ENCODE measurements around the gene TRIOBP.
A peak's percentile ranks its signal among the peaks of the same experiment; 100 is the strongest.
"Not testable (repeated sequence)": the region's sequence is repeated elsewhere in the genome, so short reads cannot be mapped to it uniquely, and the experiment has no call there.

The TRIOBP gene, protein sequence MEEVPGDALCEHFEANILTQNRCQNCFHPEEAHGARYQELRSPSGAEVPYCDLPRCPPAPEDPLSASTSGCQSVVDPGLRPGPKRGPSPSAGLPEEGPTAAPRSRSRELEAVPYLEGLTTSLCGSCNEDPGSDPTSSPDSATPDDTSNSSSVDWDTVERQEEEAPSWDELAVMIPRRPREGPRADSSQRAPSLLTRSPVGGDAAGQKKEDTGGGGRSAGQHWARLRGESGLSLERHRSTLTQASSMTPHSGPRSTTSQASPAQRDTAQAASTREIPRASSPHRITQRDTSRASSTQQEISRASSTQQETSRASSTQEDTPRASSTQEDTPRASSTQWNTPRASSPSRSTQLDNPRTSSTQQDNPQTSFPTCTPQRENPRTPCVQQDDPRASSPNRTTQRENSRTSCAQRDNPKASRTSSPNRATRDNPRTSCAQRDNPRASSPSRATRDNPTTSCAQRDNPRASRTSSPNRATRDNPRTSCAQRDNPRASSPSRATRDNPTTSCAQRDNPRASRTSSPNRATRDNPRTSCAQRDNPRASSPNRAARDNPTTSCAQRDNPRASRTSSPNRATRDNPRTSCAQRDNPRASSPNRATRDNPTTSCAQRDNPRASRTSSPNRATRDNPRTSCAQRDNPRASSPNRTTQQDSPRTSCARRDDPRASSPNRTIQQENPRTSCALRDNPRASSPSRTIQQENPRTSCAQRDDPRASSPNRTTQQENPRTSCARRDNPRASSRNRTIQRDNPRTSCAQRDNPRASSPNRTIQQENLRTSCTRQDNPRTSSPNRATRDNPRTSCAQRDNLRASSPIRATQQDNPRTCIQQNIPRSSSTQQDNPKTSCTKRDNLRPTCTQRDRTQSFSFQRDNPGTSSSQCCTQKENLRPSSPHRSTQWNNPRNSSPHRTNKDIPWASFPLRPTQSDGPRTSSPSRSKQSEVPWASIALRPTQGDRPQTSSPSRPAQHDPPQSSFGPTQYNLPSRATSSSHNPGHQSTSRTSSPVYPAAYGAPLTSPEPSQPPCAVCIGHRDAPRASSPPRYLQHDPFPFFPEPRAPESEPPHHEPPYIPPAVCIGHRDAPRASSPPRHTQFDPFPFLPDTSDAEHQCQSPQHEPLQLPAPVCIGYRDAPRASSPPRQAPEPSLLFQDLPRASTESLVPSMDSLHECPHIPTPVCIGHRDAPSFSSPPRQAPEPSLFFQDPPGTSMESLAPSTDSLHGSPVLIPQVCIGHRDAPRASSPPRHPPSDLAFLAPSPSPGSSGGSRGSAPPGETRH (N-terminal part only)

DNA sequence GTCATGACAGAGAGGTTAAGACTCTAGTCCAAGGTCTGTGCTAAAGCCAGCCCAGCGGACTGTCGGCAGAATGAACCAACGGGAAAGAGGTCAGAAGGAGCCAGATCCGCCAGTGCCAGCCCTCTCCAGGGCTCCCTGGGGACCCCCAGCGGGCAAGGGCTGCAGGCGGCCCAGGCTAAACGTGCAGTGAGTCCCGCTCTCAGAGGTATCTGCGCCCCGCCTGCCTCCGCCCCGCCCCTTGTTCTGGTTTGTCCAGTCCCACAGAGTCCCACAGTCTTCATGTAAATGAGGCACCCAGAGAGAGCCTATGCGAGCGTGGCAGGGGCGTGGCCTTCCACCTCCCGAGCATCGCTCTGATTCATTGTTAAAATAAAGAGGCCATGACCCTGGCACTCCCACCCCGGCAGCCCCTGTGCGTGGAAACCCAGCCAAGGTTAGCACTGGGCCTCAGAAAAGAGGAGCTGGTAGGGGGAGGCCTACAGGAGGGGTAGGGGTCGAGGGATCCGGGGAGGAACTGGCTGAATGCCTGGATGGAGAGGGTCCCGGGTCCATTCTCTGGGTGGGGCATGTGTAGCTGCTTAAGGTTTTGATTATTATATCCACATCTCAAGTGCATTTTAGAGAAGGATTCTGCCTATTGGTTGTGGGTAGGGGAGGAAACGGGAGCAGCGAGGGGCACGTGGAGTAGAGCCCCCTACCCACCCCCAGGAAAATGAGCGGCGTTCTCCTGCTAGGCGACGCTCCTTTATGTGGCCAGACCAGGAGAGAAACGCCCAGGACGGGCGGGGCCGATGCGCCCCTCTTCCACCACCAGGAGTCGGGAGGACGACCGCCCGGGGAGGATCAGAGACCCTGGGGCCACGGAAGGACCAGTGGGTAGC, at the start of gene TRIOBP:
Gene TRIOBP (plus strand): TSS at position 392 of the 881 bp plus-strand sequence. CDS start 4,318 bp downstream, outside the sequence.
- peak; percentile 93 to 97 for DNase-seq

DNA sequence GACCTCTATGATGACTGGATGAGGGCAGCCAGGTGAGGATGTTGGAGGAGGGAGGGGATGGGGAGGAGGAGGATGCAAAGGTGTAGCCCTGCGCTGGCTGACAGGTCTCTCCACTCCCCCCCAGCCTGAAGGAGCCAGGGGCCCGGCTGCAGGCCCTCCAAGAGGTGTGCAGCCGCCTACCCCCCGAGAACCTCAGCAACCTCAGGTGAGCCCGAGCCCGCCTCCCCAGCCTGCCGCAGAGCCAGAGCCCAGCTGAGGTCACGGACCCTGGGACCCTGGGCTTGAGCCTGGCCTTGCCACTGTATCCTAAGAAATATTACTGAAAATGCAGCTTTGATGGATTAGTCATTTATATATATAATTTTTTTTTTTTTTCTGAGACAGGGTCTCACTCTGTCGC, 49.5 kb upstream of the TRIOBP start:
- no peak for DNase-seq

DNA sequence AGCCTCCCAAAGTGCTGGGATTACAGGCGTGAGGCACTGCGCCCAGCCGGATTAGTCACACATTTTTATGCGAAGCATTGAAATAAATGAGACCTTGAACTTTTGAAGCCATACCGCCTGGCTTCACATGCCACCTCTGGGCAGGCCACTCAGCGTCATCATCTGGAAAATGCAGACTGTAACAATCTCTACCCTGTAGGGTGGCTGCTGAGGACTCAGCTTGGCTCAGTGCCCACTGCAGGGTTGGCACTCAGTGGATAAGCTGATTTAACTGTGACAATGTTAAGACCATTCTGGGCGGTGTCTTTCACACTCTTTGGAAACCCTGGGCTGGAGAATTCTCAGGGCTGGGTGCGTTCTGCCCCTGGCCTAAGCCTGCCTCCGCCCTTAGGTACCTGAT, 48.9 kb upstream of the TRIOBP start:
- DNase-seq, result no peak

DNA sequence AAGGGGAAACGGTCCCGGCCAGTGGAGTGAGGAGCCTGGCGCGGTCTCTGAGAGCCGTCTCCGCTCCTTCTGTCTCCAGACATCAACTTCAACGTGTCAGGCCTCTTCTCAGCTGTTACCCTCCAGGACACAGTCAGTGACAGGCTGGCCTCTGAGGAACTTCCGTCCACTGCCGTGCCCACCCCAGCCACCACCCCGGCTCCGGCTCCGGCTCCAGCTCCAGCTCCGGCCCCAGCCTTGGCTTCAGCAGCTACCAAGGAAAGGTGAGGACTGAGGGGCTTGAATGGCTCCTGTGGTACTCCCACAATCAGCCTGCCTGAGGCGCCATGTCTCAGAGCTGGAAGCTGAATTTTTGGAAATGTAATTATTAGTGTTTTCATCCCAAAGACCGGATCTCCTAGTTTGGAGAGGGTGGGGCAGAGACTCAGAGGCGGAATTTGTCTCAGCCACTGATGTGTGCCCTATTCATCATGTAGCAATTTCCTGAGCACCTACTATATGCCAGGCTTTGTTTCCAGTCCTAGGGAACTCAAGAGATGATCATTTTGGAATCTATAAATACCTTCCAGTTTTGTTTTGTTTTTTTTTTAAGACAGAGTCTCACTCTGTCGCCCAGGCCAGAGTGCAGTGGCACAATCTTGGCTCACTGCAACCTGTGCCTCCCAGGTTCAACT, 46.2 kb upstream of the TRIOBP start:
- DNase-seq, result no peak

DNA sequence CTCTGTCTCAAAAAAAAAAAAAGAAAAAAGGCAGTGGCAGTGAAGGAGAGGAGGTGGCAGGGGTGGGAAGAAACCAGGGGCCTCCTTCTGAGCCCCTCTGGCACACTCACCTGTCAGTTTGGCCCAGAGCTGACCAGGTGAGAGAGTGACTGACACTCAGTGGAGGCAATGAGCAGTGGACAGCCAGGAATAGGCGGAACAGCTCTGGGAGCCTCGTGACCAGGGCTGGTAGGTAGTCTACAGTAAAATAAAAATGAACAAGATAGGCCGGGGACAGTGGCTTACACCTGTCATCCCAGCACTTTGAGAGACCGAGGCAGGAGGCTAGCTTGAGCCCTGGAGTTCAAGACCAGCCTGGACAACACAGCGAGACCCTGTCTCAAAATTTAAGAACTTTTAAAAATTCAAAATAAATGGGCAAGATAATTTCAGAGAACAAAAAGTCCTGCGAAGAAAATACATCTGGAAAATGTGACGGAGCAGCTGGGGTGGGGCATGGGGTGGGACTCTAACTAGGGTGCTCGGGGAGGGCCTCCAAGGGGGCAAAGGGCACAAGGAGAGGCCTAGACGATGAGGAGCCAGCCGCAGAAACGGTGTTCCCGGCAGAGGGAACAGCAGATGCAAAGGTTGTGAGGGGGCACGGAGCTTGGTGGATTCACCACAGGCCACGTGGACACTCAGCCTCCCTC, 42.1 kb upstream of the TRIOBP start:
- no peak for DNase-seq

DNA sequence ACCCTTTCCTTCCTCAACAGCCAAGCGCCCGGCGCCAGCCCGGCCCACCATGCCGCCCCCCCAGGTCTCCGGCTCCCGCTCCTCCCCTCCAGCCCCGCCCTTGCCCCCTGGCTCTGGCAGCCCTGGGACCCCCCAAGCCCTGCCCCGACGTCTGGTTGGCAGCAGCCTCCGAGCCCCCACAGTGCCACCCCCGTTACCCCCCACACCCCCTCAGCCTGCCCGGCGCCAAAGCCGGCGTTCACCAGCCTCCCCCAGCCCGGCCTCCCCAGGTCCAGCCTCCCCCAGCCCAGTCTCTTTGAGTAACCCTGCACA, 41.6 kb upstream of the TRIOBP start:
- no peak for DNase-seq

DNA sequence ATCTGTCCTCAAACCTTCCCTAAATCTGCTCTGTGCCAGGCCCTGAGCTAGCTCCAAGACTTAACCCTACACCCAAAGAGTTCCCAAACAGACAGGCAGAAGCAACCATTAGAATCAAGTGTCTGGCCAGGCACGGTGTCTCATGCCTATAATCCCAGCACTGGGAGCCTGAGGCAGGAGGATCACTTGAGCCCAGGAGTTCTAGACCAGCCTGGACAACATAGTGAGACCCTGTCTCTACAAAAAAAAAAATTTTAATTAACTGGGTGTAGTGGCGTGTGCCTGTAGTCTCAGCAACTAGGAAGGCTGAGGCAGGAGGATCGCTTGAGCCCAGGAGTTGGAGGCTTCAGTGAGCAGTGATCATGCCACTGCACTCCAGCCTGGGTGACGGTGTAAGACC, 40.3 kb upstream of the TRIOBP start:
- DNase-seq, result not testable (repeated sequence)

DNA sequence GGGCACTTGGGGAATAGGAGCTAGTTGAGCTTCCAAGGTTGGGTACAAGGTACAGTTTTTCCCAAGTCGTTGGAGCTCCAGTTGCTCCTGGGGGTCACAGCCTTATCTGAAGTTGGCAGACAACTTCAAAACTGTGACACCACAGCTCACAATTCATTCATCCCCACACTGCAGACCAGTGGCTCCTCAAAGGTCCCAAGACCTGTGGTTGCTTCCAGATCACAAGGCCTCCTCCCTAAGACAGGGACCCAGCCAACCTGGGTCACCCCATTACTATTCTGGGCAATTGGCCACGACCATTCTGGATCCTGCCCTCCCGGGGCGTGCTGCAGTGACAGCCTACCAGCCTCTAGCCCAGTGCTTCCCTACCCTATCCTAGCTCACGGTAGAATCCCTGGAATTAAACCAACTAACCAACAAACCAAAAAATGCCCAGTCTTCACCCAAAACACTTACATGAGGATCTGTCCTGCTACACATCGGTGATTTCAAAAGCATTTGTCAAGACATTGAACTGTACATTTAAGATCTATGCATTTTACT, 39.2 kb upstream of the TRIOBP start:
- DNase-seq, result peak in 1 of 2 experiments; percentile 39

DNA sequence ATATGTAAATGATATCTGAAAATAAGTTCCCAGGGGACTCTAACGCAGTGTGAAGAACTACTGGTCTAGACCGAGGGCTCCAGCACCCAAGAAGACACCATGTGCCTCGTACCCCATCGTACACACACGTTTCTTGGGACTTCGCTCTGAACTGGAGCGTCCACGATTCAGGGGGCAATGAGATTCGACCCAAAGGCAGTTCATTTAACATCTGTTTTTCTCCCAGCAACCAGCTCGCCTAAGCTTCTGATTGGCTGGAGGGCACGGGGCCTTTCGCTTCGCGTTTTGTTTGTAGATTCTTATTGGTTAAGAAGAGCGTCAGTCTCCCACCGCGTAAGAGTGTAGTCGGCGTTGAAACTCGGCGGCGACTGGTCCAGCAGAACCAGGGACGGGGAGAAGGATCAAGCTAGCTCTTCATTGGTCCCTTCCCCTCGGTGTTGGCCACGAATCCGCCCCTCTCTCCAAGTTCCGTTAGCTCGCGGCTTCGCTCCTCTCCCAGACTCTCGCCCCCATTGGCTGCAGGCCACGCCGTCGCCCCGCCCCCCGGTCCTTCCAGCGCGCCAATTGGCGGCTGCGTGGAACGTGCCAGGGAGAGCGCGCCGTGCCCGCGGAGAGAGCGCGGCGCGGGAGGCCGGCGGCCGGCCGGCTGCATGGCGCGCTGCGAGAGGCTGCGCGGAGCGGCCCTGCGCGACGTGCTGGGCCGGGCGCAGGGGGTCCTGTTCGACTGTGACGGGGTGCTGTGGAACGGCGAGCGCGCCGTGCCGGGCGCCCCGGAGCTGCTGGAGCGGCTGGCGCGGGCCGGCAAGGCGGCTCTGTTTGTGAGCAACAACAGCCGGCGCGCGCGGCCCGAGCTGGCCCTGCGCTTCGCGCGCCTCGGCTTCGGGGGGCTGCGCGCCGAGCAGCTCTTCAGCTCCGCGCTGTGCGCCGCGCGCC, 38.4 kb upstream of the TRIOBP start, which contains the start of gene PDXP:
Gene PDXP (plus strand): TSS at position 591 of the 933 bp plus-strand sequence. CDS start 60 bp downstream, at position 651.
- DNase-seq, result peak; percentile 98

DNA sequence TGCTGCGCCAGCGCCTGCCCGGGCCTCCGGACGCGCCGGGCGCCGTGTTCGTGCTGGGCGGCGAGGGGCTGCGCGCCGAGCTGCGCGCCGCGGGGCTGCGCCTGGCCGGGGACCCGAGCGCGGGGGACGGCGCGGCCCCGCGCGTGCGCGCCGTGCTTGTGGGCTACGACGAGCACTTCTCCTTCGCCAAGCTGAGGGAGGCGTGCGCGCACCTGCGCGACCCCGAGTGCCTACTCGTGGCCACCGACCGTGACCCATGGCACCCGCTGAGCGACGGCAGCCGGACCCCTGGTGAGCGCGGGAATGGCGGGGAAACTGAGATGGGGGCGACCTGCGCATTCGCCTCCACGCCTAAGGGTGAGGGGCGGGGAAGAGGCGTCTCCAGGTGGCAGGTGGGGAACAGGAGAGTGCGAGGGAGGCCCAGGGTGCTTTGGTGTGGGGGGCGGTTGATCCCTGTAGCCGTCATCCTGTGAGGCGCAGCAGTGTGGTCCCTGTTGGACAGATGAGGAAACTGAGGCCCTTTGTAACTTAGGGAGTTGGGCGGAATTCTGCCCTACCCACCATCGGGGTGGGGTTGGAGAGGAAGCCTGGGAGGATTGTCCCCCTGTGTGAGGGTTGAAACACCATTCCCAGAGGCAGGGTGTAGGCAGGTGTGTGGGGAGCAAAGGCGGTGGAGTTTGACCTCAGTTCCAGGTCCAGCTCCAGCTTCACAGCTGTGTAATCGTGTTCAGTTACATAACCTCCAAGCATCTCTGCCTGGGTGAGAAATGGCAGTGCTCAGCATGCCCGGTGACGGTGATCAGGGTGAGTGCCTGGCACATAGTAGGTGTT, 37.6 kb upstream of the TRIOBP start:
- peak in 1 of 2 experiments; percentile 42 for DNase-seq

DNA sequence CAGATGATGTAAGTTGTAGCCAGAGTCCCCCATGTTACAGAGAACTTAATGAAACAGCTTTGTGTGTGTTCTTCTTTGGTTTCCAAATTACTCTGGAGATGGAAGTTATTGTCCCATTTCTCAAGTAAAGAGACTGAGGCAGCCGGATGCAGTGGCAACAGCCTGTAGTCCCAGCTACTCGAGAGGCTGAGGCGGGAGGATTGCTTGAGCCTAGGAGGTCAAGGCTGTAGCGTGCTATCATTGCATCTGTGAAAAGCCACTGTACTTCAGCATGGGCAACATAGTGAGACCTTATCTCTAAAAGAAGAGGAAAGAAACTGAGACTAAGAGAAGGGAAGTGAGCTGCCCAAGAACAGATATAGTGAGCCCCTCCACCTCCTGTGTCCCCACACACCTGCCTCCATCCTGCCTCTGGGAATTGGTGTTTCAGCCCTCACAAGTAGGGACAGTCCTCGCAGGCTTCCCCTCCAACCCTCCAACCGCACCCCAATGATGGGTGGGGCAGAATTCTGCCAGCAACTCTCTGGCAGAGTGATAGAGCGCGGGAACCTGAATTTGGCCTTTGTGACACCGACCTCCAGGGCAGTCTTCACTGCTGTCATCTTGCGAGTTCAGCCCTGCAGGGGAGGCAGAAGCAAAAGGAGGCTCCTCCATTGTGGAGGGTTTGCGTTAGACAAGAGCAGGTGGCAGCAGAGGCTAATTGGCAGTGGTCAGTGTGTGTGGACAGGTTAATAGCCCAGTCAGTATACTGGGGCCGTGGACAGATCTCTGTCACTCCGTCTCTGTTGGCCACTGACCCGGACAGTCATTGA, 36.7 kb upstream of the TRIOBP start:
- no peak for DNase-seq

DNA sequence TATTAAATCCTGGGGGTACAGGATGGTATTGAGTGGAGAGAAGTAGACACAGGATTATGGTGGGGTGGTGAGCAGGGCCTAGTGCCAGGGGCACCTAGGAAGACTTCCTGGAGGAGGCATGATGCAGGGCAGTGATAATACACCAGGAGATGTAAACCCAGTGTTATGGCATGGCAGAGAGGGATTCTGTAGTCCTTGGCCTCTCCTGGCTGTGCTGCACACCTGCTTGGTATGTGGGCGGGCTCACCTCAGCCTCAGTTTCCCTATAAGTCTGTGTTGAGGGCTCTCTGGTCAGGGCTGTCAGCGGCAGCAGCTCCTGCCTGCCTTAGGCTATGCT, 36.2 kb upstream of the TRIOBP start:
- no peak for DNase-seq

DNA sequence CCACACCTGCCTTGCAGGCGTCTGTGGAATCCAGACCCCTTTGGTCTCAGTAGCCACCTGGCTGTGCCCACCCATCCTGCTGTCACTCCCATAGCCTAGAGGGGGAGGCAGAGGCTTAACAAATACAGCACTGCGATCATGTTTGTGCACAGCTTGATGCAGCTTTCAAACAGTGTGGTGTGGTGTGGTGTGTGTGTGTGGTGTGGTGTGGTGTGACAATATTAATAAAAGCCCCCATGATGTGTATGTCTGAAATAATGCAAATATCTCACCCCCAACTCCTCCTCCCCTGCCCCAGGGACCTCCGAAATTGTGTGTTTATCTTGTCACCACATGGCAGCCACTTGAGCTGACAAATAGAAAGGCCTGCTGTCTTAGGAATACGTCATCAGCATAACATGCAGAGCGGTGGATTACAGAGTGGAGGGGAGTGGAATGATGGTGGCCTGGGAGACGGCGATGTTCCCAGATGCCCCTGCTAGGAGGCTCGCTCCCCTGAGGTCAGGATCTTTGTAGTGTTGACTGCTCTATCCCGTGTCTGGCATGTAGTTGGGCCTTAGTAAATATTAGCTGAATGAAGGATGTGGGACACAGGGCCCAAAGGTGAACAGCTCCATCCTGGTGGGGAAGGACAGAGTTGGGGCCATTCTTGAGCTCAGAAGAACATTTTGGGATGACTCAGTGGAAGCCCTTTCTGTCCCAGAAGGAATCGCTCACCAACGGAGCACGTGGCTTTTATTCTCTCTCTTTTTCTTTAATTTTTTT, 35.5 kb upstream of the TRIOBP start:
- no peak for DNase-seq

DNA sequence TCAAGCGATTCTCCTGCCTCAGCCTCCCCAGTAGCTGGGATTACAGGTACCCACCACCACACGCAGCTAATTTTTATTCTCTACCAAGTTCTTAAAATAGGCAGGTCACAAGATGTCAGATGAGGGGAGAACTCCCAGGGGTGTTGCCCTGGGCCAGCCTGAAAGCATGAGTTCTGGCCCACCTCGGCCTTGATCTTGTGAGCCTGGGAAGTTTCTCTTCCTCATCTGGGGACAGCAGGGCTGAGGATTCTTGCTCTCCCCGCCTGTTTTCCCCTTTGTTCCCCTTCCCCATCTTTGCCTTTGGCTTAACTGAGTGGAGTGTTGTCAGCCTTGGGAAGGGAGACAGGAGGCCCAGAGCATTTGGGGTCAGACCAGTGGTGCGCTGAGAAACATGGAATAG, 34.8 kb upstream of the TRIOBP start:
- DNase-seq, result no peak

DNA sequence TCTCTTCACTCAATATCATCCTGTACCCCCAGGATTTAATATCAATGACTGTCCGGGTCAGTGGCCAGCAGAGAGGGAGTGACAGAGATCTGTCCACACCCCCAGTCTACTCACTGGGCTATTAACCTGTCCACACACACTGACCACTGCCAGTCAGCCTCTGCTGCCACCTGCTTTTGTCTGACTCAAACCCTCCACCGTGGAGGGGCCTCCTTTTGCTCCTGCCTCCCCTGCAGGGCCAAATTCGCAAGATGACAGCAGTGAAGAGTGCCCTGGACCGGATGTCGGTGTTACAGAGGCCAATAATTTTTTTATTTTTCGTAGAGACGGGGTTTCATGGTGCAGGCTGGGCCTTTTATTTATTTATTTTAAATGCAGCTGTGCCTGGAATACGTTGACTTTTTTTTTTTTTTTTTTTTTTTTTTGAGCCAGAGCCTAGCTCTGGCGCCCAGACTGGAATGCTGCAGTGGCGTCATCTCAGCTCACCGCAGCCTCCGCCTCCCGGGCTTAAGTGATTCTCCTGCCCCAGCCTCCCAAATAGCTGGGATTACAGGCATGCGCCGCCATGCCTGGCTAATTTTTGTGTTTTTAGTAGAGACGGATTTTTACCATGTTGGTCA, 33.2 kb upstream of the TRIOBP start:
- DNase-seq, result no peak

All from NCI-H526 (cell line).